GM12878 (cell line): ENCODE data around the gene SUPT3H. TPM values are rescaled to one million over a fixed set of nuclear protein-coding genes. Genes with fewer than 3 reads are reported as not detected.

Experiments used
- ATAC-seq: fragments of 200-7000 bp; cut with Tn5 transposase; 3 replicates; pipeline ENCODE4 v1.9.1; 2020; ENCODE audit warnings: mild to moderate bottlenecking, moderate library complexity
- BruUV-seq: library from RNA; stranded (reverse); fragments of 400-500 nt; replicated peaks from 2 replicates; lab custom pipeline; 2021; lab: Mats Ljungman, UMichigan
- CTCF ChIA-PET: fragments of 300-600 bp; sonication (Branson Sonifier 250); formaldehyde crosslinking; extraction: SDS; loops from one replicate; lab custom pipeline; 2021; ENCODE audit warnings: inconsistent platforms; lab: Yijun Ruan, JAX
- POLR2A ChIA-PET: fragments of 350-600 bp; formaldehyde crosslinking; extraction: SDS; loops from one replicate; lab custom pipeline; 2021; ENCODE audit warnings: inconsistent platforms; lab: Charles Lee
- RAD21 ChIA-PET: fragments of 300-600 bp; sonication (Branson Sonifier 250); formaldehyde crosslinking; loops from one replicate; lab custom pipeline; 2023; ENCODE audit warnings: antibody characterized with exemption; ENCODE audit not compliant: unreplicated experiment; lab: Charles Lee
- SMC1A ChIA-PET: fragments of 300-600 bp; sonication (Branson Sonifier 250); formaldehyde crosslinking; loops from one replicate; lab custom pipeline; 2023; ENCODE audit not compliant: unreplicated experiment, uncharacterized antibody; lab: Charles Lee
- DNase-seq: peaks from one replicate; pipeline ENCODE4 v3.0.0-alpha.2; 2011; ENCODE audit warnings: low read depth, low spot score
- FAIRE-seq: peaks from 3 replicates; lab custom pipeline; 2011; peaks lifted over from hg19 to GRCh38; lab: Jason Lieb, UNC
- H2AFZ ChIP-seq: 2 replicates; pipeline ENCODE4 v1.6.0; 2011; ENCODE audit warnings: low read depth, low read length, control low read depth; ENCODE audit not compliant: control insufficient read depth
- H3K27ac ChIP-seq: 2 replicates; pipeline ENCODE4 v1.5.1; 2011; ENCODE audit warnings: control low read depth; ENCODE audit not compliant: control insufficient read depth, insufficient read depth
- H3K27me3 ChIP-seq, 2 experiments: replicated peaks in 1 of 2; 2 replicates each; pipeline versions ENCODE4 v1.6.0 to v1.6.1; 2011; ENCODE audit warnings: low read length in 1 of 2; ENCODE audit not compliant: control insufficient read depth in 2 of 2, insufficient read depth in 2 of 2
- H3K36me3 ChIP-seq, 2 experiments: 2 replicates each; pipeline ENCODE4 v1.5.1; 2011; ENCODE audit warnings: low read length in 1 of 2; ENCODE audit not compliant: control insufficient read depth in 2 of 2, insufficient read depth in 2 of 2
- H3K4me1 ChIP-seq: 2 replicates; pipeline ENCODE4 v1.6.1; 2011; ENCODE audit warnings: mild to moderate bottlenecking, low read length, moderate library complexity, mixed read lengths; ENCODE audit not compliant: control insufficient read depth, insufficient read depth
- H3K4me2 ChIP-seq: 2 replicates; pipeline ENCODE4 v1.6.0; 2011; ENCODE audit warnings: control low read depth; ENCODE audit not compliant: control insufficient read depth, insufficient read depth
- H3K4me3 ChIP-seq: fragments of 200-600 bp; sonication (generic); 2 replicates; pipeline ENCODE4 v1.5.1; 2016
- H3K79me2 ChIP-seq: 2 replicates; pipeline ENCODE4 v1.6.0; 2011; ENCODE audit warnings: low read length; ENCODE audit not compliant: control insufficient read depth, insufficient read depth
- H3K9ac ChIP-seq: 2 replicates; pipeline ENCODE4 v1.8.0; 2011; ENCODE audit warnings: low read length, control low read depth, mixed read lengths; ENCODE audit not compliant: control insufficient read depth, insufficient read depth
- H3K9me3 ChIP-seq: replicated peaks from 3 replicates; pipeline ENCODE4 v1.5.1; 2011; ENCODE audit warnings: mild to moderate bottlenecking, low read length; ENCODE audit not compliant: control insufficient read depth, insufficient read depth
- H4K20me1 ChIP-seq: 2 replicates; pipeline ENCODE4 v1.6.0; 2011; ENCODE audit not compliant: control insufficient read depth, insufficient read depth
- BHLHE40 ChIP-seq, 2 experiments: fragments of 450-650 bp in 1 of 2; IDR thresholded peaks; 2 replicates each; pipeline ENCODE4 v1.6.1; 2011 to 2017; ENCODE audit warnings: low read depth in 2 of 2, borderline replicate concordance in 1 of 2, improper control_type of control experiment in 1 of 2, low read length in 1 of 2, mild to moderate bottlenecking in 1 of 2
- E2F8 ChIP-seq: fragments of 450-650 bp; IDR thresholded peaks from 2 replicates; pipeline ENCODE4 v1.6.1; 2018; ENCODE audit warnings: mild to moderate bottlenecking, low read depth, moderate library complexity; ENCODE audit not compliant: partially characterized antibody
- GATAD2B ChIP-seq: fragments of 450-650 bp; conservative IDR thresholded peaks from 2 replicates; pipeline ENCODE4 v1.6.1; 2017; ENCODE audit warnings: low read depth, mild to moderate bottlenecking, moderate library complexity
- HSF1 ChIP-seq: fragments of 150-350 bp; IDR thresholded peaks from 2 replicates; pipeline ENCODE4 v1.6.1; 2014; ENCODE audit warnings: mild to moderate bottlenecking, low read depth, low read length
- IKZF1 ChIP-seq: fragments of 450-650 bp; conservative IDR thresholded peaks from 2 replicates; pipeline ENCODE4 v1.6.1; 2017; ENCODE audit warnings: antibody characterized with exemption, mild to moderate bottlenecking
- MEF2A ChIP-seq: IDR thresholded peaks from 2 replicates; pipeline ENCODE4 v1.6.1; 2011; ENCODE audit warnings: low read depth, mild to moderate bottlenecking, low read length, moderate library complexity; ENCODE audit not compliant: insufficient read depth
- SMAD1 ChIP-seq: fragments of 450-650 bp; IDR thresholded peaks from 2 replicates; pipeline ENCODE4 v1.6.1; 2018; ENCODE audit warnings: mild to moderate bottlenecking, low read depth; ENCODE audit not compliant: partially characterized antibody
- SMC3 ChIP-seq: IDR thresholded peaks from 2 replicates; pipeline ENCODE4 v1.6.1; 2011; ENCODE audit warnings: low read length, improper control_type of control experiment, borderline replicate concordance
- STAT1 ChIP-seq: fragments of 450-650 bp; conservative IDR thresholded peaks from 2 replicates; pipeline ENCODE4 v1.6.1; 2014; ENCODE audit warnings: antibody characterized with exemption, mild to moderate bottlenecking
- ZBTB40 ChIP-seq: fragments of 450-650 bp; IDR thresholded peaks from 2 replicates; pipeline ENCODE4 v1.6.1; 2016; ENCODE audit warnings: mild to moderate bottlenecking, moderate library complexity, borderline replicate concordance
- ZNF274 ChIP-seq: IDR thresholded peaks from one replicate; pipeline ENCODE4 v1.8.0; 2011; ENCODE audit not compliant: insufficient read length, insufficient read depth
- WGBS: methylation state at CpG from one replicate; pipeline ENCODE4 v1.1.6; 2016; ENCODE audit warnings: low lambda C conversion rate; ENCODE audit not compliant: insufficient replicate concordance, insufficient coverage; ENCODE audit errors: missing lambda C conversion rate; 5-methylcytosine and 5-hydroxymethylcytosine counted together
- in situ Hi-C: fragments of 300-500 bp; cut with MboI; formaldehyde crosslinking; loops from 9 replicates; pipeline ENCODE4 v1.14.3; 2018; ENCODE audit warnings: mixed read lengths
- intact Hi-C: fragments of 100-400 bp; cut with micrococcal nuclease; formaldehyde crosslinking; loops from one replicate; pipeline ENCODE4 v1.14.2; 2022; ENCODE audit not compliant: unreplicated experiment
- polyA plus RNA-seq, 11 experiments: library from polyadenylated mRNA; depleted of rRNA in 4 of 11; unstranded in 6 of 11; stranded (reverse) in 5 of 11; fragments of >200 nt; fragmentation: Nextera tagmentation in 4 of 11; fragmentation: Illumina TruSeq in 1 of 11; extraction: Ambion mirVana in 4 of 11; extraction: Trizol in 1 of 11; gene quantifications; 1 replicate in 1 of 11; 2 replicates in 10 of 11; pipeline versions ENCODE4 v1.2.1 to v1.2.3, GENCODE V29; 2011 to 2016; ENCODE audit warnings: inconsistent platforms in 2 of 11, missing spikeins in 2 of 11, low read depth in 1 of 11
- total RNA-seq, 4 experiments: library from RNA; depleted of rRNA in 3 of 4; stranded (reverse); fragments of >200 nt in 3 of 4; fragmentation: Illumina TruSeq in 1 of 4; extraction: Trizol in 1 of 4; gene quantifications; 2 replicates each; pipeline versions ENCODE4 v1.2.1 to v1.2.3, GENCODE V29; 2013 to 2021

The SUPT3H gene
- total and polyA plus RNA-seq, 10 of the 15 experiments (the other 5 are each of a cell fraction or from before 2014, with no cell fraction given), result 0.51 to 3.7 (median 2.0) TPM

- TF ChIP-seq HSF1 (no peak), GATAD2B (no peak), SMC3 (no peak), ZBTB40 (no peak), SMAD1 (no peak)
- TF ChIP-seq, all 136 proteins: peak for 0
Observed at GRCh38 chr6:45031601-45032000, 346.1 kb downstream of the SUPT3H start (continued).

GRCh38 chr6:45027126-45027525 lies 350.6 kb downstream of the SUPT3H start:
- Histone ChIP-seq H3K4me2 (no peak overlapping the region), H3K79me2 (no peaks in the 10 kb centered on the region), H3K36me3 (no peaks in the 10 kb centered on the region), H3K9ac (no peak overlapping the region), H3K4me1 (no peaks in the 10 kb centered on the region), H2AFZ (no peak overlapping the region), H4K20me1 (no peaks in the 10 kb centered on the region), H3K27ac (no peak overlapping the region), H3K27me3 (no peaks in the 10 kb centered on the region), H3K4me3 (no peak overlapping the region), H3K9me3 (no peaks in the 10 kb centered on the region; the same call in 1 of the 3 replicates)
- no peak for DNase-seq
- FAIRE-seq, result no peak
- ChIA-PET RAD21 (no interaction called here), CTCF (interaction anchor here (1.4 kb wide), 1 partner anchor 13 kb away, joined by 3 read pairs; no protein-coding TSS in a partner anchor), SMC1A (interaction anchor here (1.1 kb wide), 1 partner anchor 210 kb away, joined by 3 read pairs; no protein-coding TSS in a partner anchor), POLR2A (no interaction called here)
- in situ Hi-C loops (no loop called here), intact Hi-C loops (no loop called here)
- 17% methylated on average over 4 of the region's 4 CpGs for WGBS
- no peak for ATAC-seq
- BruUV-seq, result no TSS peak
- no peak for TF ChIP-seq ZNF274
- TF ChIP-seq IKZF1, result no peak
- no peak for TF ChIP-seq E2F8
- no peak for TF ChIP-seq STAT1
- TF ChIP-seq BHLHE40 (IDR thresholded peaks at IDR 0.05; ENCODE audit: borderline replicate concordance in 1 of 2, low read depth in 2 of 2, low read length in 1 of 2), result no peak
- TF ChIP-seq MEF2A, result no peak
